GM12878 (cell line): Measurements from ENCODE around the gene CHAF1A.

Source experiments
- BCL11A ChIP-seq: IDR thresholded peaks from 2 replicates; pipeline ENCODE4 v1.6.1; 2011; ENCODE audit warnings: low read depth, low read length
- CTCF ChIP-seq, 3 experiments: IDR thresholded peaks in 2 of 3; conservative IDR thresholded peaks in 1 of 3; 2 replicates each; pipeline ENCODE4 v1.5.1; 2011; ENCODE audit warnings: low read depth in 3 of 3, low read length in 3 of 3, mild to moderate bottlenecking in 3 of 3, control low read depth in 2 of 3, moderate library complexity in 2 of 3, inconsistent platforms in 1 of 3, mixed read lengths in 1 of 3; ENCODE audit not compliant: control insufficient read depth in 2 of 3, insufficient read depth in 1 of 3; ENCODE audit errors: extremely low read depth in 1 of 3
- EGR1 ChIP-seq, 2 experiments: IDR thresholded peaks; 1 replicate in 1 of 2; 2 replicates in 1 of 2; pipeline ENCODE4 v1.6.1; 2011 to 2012; ENCODE audit warnings: low read depth in 2 of 2, low read length in 2 of 2, borderline replicate concordance in 1 of 2, mild to moderate bottlenecking in 1 of 2, moderate library complexity in 1 of 2
- MTA2 ChIP-seq: fragments of 450-650 bp; IDR thresholded peaks from 2 replicates; pipeline ENCODE4 v1.6.1; 2016; ENCODE audit warnings: low read depth, mild to moderate bottlenecking, moderate library complexity
- SIN3A ChIP-seq: IDR thresholded peaks from 2 replicates; pipeline ENCODE4 v1.6.1; 2012; ENCODE audit warnings: low read depth, low read length, improper control_type of control experiment
- SMARCA5 ChIP-seq: fragments of 450-650 bp; IDR thresholded peaks from 2 replicates; pipeline ENCODE4 v1.6.1; 2017; ENCODE audit warnings: mild to moderate bottlenecking
- TCF12 ChIP-seq: IDR thresholded peaks from 2 replicates; pipeline ENCODE4 v1.6.1; 2011; ENCODE audit warnings: low read depth, mild to moderate bottlenecking, low read length

GRCh38 chr19:4477034-4477801, 74.8 kb downstream of the CHAF1A start:
- TF ChIP-seq SIN3A (no peak), TCF12 (no peak), CTCF (IDR thresholded peaks at IDR 0.05 in 2 of 3, conservative IDR thresholded peaks at IDR 0.05 in 1 of 3; ENCODE audit: control insufficient read depth in 2 of 3, extremely low read depth in 1 of 3, insufficient read depth in 1 of 3, low read depth in 3 of 3, low read length in 3 of 3) (no peak), BCL11A (no peak), MTA2 (no peak), SMARCA5 (no peak), EGR1 (IDR thresholded peaks at IDR 0.05; ENCODE audit: borderline replicate concordance in 1 of 2, low read depth in 2 of 2, low read length in 2 of 2) (no peak)
